Skeletal muscle satellite cell (primary cell): Measurements from ENCODE around the gene RNF130.

Source experiments
- H3K27me3 ChIP-seq: 2 replicates; pipeline ENCODE4 v1.7.0; 2013; ENCODE audit warnings: low read length; ENCODE audit not compliant: control insufficient read depth, insufficient read depth
- H3K36me3 ChIP-seq: 2 replicates; pipeline ENCODE4 v1.7.0; 2013; ENCODE audit warnings: mild to moderate bottlenecking, control low read depth, low read length; ENCODE audit not compliant: insufficient read depth
- H3K4me1 ChIP-seq: 2 replicates; pipeline ENCODE4 v1.7.0; 2013; ENCODE audit warnings: low read length; ENCODE audit not compliant: control insufficient read depth, insufficient read depth
- H3K4me2 ChIP-seq: 2 replicates; pipeline ENCODE4 v1.7.0; 2013; ENCODE audit warnings: mild to moderate bottlenecking, low read length
- H3K4me3 ChIP-seq: 2 replicates; pipeline ENCODE4 v1.7.0; 2013; ENCODE audit warnings: low read length
- H3K9ac ChIP-seq: 2 replicates; pipeline ENCODE4 v1.7.0; 2013; ENCODE audit warnings: mild to moderate bottlenecking, low read depth, low read length, moderate library complexity
- H3K9me3 ChIP-seq: replicated peaks from 2 replicates; pipeline ENCODE4 v1.7.0; 2013; ENCODE audit warnings: mild to moderate bottlenecking, control low read depth, low read length

RNF130 gene

DNA sequence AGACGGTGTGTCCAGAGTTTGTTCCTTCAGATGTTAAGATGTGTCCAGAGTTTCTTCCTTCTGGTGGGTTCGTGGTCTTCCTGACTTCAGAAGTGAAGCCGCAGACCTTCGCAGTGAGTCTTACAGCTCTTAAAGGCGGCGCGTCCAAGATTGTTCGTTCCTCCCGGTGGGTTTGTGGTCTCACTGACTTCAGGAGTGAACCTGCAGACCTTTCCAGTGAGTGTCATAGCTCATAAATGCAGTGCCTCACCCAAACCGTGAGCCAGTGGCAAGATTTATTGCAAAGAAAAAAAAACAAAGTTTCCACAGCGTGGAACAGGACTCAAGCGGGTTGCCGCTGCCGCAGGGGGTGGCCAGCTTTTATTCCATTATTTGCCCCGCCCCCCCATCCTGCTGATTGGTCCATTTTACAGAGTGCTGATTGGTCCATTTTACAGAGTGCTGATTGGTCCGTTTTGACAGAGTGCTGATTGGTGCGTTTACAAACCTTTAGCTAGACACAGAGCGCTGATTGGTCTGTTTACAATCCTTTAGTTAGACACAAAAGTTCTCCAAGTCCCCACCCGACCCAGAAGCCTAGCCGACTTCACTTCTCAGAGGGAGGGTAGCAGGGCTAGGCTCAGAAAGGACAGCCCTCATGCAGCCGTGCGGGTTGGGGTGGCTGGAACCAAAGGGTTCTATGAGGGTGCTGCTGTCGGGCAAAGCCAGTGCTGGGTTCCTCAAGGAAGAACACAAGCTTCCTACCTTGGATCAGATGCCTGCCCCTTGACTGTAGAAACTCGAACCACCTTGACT lies 9.1 kb upstream of the RNF130 start:
- no peak overlapping the region for H3K4me3 ChIP-seq
- H3K36me3 ChIP-seq, result no peaks in the 10 kb centered on the region
- no peak overlapping the region for H3K9ac ChIP-seq
- H3K4me2 ChIP-seq, result no peak overlapping the region
- H3K9me3 ChIP-seq, result no peaks in the 10 kb centered on the region
- H3K27me3 ChIP-seq, result peaks cover 15% of the 10 kb centered on the region
- no peaks in the 10 kb centered on the region for H3K4me1 ChIP-seq

DNA sequence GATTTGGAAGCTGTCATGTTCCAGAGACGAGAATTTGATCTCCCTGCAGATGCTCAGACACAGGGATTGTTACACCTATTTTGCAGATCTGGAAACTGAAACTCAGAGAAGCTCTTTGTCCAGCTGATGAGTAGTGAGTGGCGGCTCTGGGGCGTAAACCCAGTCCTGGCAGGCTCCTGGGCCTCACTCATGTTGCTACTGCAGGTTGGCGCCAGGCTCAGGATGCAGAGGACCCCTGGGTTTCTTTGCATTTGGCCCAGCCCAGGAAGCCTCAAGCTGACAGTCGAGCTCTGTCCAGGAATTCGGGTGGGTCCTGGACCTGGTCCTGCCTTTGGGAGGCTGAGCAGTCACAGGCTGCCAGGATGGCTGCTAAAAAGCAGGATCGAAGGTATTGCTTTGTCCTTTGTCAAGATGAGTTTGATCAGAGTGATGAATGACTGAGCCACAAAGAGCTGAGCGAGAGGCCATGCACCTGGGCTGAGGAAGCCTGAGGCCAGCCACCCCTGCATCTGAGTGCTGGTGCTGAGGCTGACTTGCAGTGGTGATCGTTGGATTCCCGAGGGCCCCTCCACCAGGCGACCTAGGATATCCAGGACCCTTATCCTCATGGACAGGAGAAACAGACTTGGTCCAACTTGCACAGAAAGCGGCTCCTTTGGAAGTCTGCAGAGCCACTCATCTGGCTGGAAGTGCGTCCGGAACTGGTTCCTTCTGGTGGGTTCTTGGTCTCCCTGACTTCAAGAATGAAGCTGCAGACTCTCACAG lies 8.3 kb upstream of the RNF130 start:
- Histone ChIP-seq H3K4me3 (no peak overlapping the region), H3K4me1 (no peaks in the 10 kb centered on the region)

DNA sequence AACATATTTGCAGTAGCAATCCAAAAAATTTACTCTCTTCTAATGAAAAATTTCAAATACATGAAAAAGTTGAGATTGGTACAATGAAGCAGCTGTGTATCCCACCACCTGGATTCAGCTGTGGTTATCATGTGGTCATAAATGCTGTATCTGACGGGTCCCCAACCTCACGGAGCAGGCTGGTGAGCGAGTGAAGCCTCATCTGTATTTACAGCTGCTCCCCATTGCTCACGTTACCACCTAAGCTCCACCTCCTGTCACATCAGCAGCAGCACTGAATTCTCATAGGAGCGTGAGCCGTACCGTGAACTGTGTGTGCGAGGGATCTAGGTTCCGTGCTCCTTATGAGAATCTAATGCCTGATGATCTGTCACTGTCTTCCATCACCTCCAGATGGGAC lies 6.8 kb upstream of the RNF130 start:
- H3K4me2 ChIP-seq, result no peak overlapping the region
- H3K36me3 ChIP-seq, result no peaks in the 10 kb centered on the region
- H3K9me3 ChIP-seq, result no peaks in the 10 kb centered on the region
- peaks cover 20% of the 10 kb centered on the region for H3K27me3 ChIP-seq
- no peak overlapping the region for H3K4me3 ChIP-seq
- H3K9ac ChIP-seq, result no peak overlapping the region
- H3K4me1 ChIP-seq, result no peaks in the 10 kb centered on the region

More for the DNA sequence above, 8.3 kb upstream of the RNF130 start:
- Histone ChIP-seq H3K4me2 (no peak overlapping the region), H3K9me3 (no peaks in the 10 kb centered on the region), H3K36me3 (no peaks in the 10 kb centered on the region), H3K27me3 (peaks cover 18% of the 10 kb centered on the region), H3K9ac (no peak overlapping the region)

DNA sequence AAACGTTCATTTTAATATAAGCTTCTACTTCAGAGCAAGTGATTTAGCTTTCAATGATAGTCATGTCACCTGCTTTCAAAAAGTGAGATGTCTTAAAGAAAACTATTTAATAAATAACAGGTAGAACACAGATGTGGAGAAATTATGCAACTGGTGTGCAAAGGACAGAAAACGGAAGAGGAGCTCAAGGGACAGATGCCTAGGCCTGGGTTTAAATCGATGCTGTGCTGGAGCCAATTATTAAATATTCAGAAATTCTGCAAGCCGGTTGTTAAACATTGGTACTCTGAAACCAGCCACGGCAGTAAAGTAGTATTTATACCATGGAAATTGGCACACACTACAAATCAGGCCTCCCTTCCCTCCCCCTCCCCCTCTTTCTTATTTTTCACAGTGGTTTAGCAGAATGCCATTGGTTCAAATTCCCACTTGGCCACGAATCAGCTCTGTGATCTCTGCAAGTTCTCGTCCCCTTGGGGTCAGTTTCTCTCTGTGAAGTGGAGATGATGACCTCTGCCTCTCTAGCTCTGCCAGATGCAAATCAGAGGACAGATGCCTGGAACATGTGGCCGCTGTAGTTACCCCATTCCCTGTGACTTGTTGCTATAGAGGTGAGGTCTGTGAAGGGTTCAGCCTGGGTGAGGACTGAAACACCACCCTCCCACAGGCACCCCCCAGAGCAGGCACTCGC lies 6.2 kb upstream of the RNF130 start:
- H3K9me3 ChIP-seq, result no peaks in the 10 kb centered on the region
- H3K27me3 ChIP-seq, result peaks cover 20% of the 10 kb centered on the region
- no peak overlapping the region for H3K9ac ChIP-seq
- no peaks in the 10 kb centered on the region for H3K4me1 ChIP-seq
- no peak overlapping the region for H3K4me3 ChIP-seq
- no peak overlapping the region for H3K4me2 ChIP-seq
- H3K36me3 ChIP-seq, result no peaks in the 10 kb centered on the region

DNA sequence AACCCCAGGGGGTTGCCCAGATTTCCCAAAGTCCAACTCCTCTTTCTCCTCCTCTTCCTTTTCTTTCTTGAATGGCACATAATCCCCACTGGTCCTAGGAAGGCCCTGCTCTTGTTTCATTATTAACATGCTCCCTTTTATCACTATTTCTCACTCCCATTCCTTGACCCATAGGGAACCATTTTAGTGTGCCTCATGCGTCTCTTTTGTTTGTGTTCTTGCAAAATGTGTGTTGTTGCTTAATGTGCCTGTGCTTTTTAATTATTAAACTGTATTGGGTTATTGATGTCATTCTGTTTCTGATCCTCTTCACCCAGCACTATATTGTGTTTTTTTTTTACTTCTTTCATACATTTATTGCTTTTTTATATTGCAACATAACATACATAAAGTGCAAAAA lies 4.1 kb upstream of the RNF130 start:
- Histone ChIP-seq H3K36me3 (no peaks in the 10 kb centered on the region), H3K4me1 (peaks cover 2% of the 10 kb centered on the region), H3K4me3 (no peak overlapping the region), H3K27me3 (peaks cover 16% of the 10 kb centered on the region), H3K9me3 (peaks cover 3% of the 10 kb centered on the region), H3K4me2 (no peak overlapping the region), H3K9ac (no peak overlapping the region)

DNA sequence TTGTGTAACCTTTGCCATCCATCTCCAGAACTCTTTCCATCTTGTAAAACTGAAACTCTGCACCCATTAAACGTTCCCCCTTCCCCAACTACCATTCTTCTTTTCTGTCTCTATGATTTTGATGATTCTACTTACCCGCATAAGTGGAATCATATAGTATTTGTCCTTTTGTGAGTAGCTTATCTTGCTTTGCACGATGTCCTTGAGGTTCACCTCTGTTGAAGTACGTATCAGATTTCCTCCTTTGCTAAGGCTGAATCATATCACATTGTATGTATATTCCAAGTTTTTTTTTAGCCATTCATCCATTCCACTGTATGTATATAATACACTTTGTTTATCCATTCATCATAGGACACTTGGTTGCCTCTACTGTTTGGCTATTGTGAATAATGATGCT lies 2.9 kb upstream of the RNF130 start:
- H3K4me3 ChIP-seq, result no peak overlapping the region
- peaks cover 3% of the 10 kb centered on the region for H3K9me3 ChIP-seq
- no peak overlapping the region for H3K9ac ChIP-seq
- H3K4me2 ChIP-seq, result no peak overlapping the region
- peaks cover 15% of the 10 kb centered on the region for H3K4me1 ChIP-seq
- H3K27me3 ChIP-seq, result peaks cover 16% of the 10 kb centered on the region
- no peaks in the 10 kb centered on the region for H3K36me3 ChIP-seq

DNA sequence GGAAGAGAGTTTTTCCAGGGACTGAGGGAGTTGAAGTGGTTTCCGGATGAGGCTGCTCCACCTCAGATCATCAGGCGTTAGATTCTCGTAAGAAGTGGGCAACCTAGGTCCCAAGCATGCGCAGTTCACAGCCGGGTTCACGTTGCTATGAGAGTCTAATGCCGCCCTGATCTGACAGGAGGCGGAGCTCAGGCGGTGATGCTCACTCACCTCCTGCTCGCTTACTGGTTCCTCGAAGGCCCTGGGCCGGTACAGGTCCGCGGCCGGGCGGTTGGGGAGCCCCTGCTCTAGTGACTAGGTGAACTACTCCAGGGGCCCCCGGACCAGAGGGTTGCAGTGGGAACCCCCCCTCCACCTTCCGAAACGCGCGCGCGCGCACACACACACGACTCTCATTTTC lies 997 bp upstream of the RNF130 start:
- H3K36me3 ChIP-seq, result no peaks in the 10 kb centered on the region
- H3K4me3 ChIP-seq, result no peak overlapping the region
- no peak overlapping the region for H3K4me2 ChIP-seq
- peaks cover 3% of the 10 kb centered on the region for H3K9me3 ChIP-seq
- peaks cover 12% of the 10 kb centered on the region for H3K27me3 ChIP-seq
- H3K4me1 ChIP-seq, result peaks cover 15% of the 10 kb centered on the region
- H3K9ac ChIP-seq, result no peak overlapping the region

DNA sequence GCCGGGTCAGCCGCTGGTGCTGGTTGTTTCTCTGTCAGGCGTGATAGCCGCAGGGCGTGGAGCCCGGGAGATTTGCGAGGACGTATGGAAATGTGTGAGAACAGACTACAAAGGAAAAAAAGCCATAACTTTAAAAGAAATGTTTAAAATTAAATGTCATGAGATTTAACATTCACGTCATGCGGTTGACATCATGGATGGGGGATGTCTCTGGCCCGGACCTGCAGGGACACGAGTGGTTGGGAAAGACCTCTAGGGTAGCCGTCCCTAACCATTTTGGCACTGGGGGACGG lies 643 bp upstream of the RNF130 start:
- peak overlapping the region; percentile 98 for H3K4me3 ChIP-seq
- H3K9me3 ChIP-seq, result peaks cover 3% of the 10 kb centered on the region
- peaks cover 12% of the 10 kb centered on the region for H3K27me3 ChIP-seq
- peaks cover 15% of the 10 kb centered on the region for H3K4me1 ChIP-seq
- H3K9ac ChIP-seq, result no peak overlapping the region
- peak overlapping the region; percentile 86 for H3K4me2 ChIP-seq
- H3K36me3 ChIP-seq, result no peaks in the 10 kb centered on the region

DNA sequence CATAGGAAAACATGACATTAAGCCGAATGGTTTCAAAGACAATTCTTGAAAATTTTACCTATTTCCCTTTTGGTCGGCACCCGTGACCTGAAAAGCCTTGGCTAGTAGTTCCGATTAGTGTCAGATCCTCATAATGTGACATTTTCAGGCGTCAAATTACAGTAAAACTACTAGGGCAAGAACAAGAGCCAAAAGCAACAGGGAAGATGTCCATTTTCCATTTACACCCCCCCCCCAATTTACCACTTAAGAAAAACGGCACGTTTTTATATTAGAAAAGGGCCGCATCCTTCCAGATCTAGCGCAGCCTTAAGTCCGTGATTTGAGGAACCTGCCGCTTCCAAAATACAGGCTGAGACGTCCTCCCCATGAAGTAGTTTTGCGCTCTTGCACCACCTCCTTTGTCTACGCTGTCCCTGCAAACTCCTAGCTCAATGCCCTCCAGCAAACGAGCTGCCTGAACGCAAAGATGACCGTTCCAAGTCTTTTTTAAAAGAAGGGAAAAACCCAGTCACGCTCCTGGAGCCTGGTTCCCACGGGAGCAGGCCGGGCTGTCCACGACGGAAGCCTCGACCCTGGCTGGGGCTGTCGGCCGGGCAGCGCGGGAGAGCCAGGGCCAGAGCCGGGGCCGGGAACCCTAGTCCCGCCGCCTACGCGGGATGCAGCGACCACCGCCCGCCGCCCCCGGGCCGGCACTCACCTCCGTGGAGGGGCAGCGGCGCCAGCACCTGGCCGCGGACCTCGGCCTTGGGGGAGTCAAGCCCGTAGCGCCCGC lies 616 bp downstream of the RNF130 start:
- peak overlapping the region; percentile 98 for H3K4me3 ChIP-seq
- no peaks in the 10 kb centered on the region for H3K36me3 ChIP-seq
- H3K9ac ChIP-seq, result peak overlapping the region; percentile 97
- peaks cover 3% of the 10 kb centered on the region for H3K9me3 ChIP-seq
- H3K4me2 ChIP-seq, result peak overlapping the region; percentile 86
- peaks cover 15% of the 10 kb centered on the region for H3K4me1 ChIP-seq
- H3K27me3 ChIP-seq, result peaks cover 12% of the 10 kb centered on the region

DNA sequence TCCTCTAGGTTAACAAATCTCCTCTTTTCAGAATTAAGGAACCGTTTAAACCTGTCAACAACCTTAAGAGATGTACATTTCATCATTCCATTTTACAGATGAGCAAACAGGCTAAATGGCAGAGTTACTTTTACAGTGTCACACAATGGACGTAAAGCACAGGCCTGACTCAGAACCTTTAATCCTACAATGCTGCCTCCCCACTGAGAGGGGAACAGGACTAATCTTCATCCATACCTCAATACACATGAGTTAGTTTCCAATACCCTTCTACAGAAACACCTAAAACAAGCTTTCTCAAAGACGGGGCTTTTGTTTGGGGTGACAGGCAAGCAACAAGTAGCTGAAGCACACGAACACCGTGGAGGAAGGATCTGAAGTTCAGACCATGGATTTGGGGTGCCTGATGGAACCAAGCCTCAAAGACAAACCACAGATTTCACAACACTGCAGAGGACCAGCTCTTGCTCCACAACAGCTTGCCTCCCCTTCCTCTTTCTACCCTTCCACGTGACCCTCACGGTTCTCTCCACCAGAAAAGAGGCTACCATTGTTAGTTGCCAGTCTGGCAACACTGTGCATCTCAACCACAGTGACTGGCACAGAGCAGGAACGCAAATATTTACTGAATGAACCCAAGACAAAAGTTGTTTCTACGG lies 1.8 kb downstream of the RNF130 start:
- peaks cover 15% of the 10 kb centered on the region for H3K4me1 ChIP-seq
- H3K4me3 ChIP-seq, result peak overlapping the region; percentile 98
- no peaks in the 10 kb centered on the region for H3K36me3 ChIP-seq
- peaks cover 3% of the 10 kb centered on the region for H3K9me3 ChIP-seq
- H3K27me3 ChIP-seq, result peaks cover 4% of the 10 kb centered on the region
- peak overlapping the region; percentile 86 for H3K4me2 ChIP-seq
- peak overlapping the region; percentile 97 for H3K9ac ChIP-seq
